Stimulated activated CD4-positive, alpha-beta T cell treated with anti-CD3 and anti-CD28 coated beads, Interleukin-1b, Interleukin-23, amount 100 ng/mL, for 1 hour (primary cell): ENCODE data around the gene INSIG2.

Experiments
- DNase-seq, 2 donors: peaks; one replicate each; pipeline ENCODE4 v3.0.0-alpha.2; 2020; ENCODE audit warnings: low read depth in 2 of 2

Gene INSIG2

GRCh38 chr2:118127250-118127649 is 39.0 kb downstream of the INSIG2 start:
- no peak for DNase-seq

- no peak for DNase-seq
These were observed 40.6 kb downstream of the INSIG2 start for GRCh38 chr2:118128826-118129225.

GRCh38 chr2:118130385-118130784 is 42.1 kb downstream of the INSIG2 start:
- no peak for DNase-seq

GRCh38 chr2:118131771-118132170 is 43.5 kb downstream of the INSIG2 start:
- DNase-seq = no peak

- DNase-seq = no peak
These were observed 45.6 kb downstream of the INSIG2 start for GRCh38 chr2:118133916-118134315.

GRCh38 chr2:118134650-118135049 is 46.4 kb downstream of the INSIG2 start:
- DNase-seq = no peak

GRCh38 chr2:118145207-118145606 is 56.9 kb downstream of the INSIG2 start:
- no peak for DNase-seq

- no peak for DNase-seq
These were observed 57.5 kb downstream of the INSIG2 start for GRCh38 chr2:118145806-118146205.

- no peak for DNase-seq
These were observed 58.3 kb downstream of the INSIG2 start for GRCh38 chr2:118146315-118147283.

- no peak for DNase-seq
These were observed 59.9 kb downstream of the INSIG2 start for GRCh38 chr2:118148133-118148532.

- no peak for DNase-seq
These were observed 60.5 kb downstream of the INSIG2 start for GRCh38 chr2:118148809-118149208.

GRCh38 chr2:118150294-118150693 is 62.0 kb downstream of the INSIG2 start:
- no peak for DNase-seq

- no peak for DNase-seq
These were observed 63.6 kb downstream of the INSIG2 start for GRCh38 chr2:118151831-118152230.

- no peak for DNase-seq
These were observed 65.2 kb downstream of the INSIG2 start for GRCh38 chr2:118153433-118153832.

GRCh38 chr2:118154176-118154575 is 65.9 kb downstream of the INSIG2 start:
- no peak for DNase-seq
